Upper lobe of left lung (tissue), 4 donors: Measurements from ENCODE around the gene AOC2.

Experiments used
- CTCF ChIP-seq, 6 experiments: fragments of 450-650 bp in 4 of 6; fragments of 200-600 bp in 2 of 6; sonication (generic) in 2 of 6; IDR thresholded peaks; one replicate each; pipeline ENCODE4 v1.5.1; 2016 to 2019; ENCODE audit warnings: antibody characterized with exemption in 6 of 6
- EP300 ChIP-seq, 4 donors: sonication (generic); formaldehyde crosslinking; IDR thresholded peaks; one replicate each; pipeline ENCODE4 v1.5.1; 2017; ENCODE audit warnings: antibody characterized with exemption in 4 of 4, control low read depth in 2 of 4
- POLR2A ChIP-seq, 4 donors: fragments of 450-650 bp; IDR thresholded peaks; one replicate each; pipeline ENCODE4 v1.5.1; 2016 to 2017; ENCODE audit warnings: antibody characterized with exemption in 4 of 4, mild to moderate bottlenecking in 2 of 4
- POLR2AphosphoS5 ChIP-seq, 2 donors: sonication (generic); formaldehyde crosslinking; IDR thresholded peaks; one replicate each; pipeline ENCODE4 v1.5.1; 2017; ENCODE audit warnings: antibody characterized with exemption in 2 of 2

- TF ChIP-seq CTCF (IDR thresholded peaks at IDR 0.05) = no peak
- TF ChIP-seq POLR2AphosphoS5 (IDR thresholded peaks at IDR 0.05) = no peak
- no peak for TF ChIP-seq POLR2A (IDR thresholded peaks at IDR 0.05)
- no peak for TF ChIP-seq EP300 (IDR thresholded peaks at IDR 0.05)
Measured at GRCh38 chr17:42868338-42868737, 24.0 kb downstream of the AOC2 start.
